ENCODE data around the gene KLF9.

DNA sequence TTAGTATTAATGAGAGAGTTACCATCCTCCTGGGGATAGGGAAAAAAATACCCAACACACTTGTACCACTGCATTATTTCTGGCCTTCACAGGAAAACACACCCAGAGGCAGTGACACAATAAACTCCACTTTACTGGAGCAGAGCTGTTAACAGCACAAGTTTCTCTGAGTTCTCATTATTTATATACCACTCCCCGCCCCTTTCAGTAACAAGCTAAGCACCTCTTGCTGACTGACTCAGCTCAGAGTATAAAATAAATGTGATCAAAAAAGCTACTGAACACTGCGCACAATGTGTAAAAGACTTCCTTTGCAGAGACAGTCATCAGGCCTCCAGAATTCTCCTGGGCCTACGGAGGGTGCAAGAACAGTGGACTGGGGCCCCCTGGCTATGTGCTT, 21.6 kb downstream of the KLF9 start:
- TF ChIP-seq, protein P1, sequence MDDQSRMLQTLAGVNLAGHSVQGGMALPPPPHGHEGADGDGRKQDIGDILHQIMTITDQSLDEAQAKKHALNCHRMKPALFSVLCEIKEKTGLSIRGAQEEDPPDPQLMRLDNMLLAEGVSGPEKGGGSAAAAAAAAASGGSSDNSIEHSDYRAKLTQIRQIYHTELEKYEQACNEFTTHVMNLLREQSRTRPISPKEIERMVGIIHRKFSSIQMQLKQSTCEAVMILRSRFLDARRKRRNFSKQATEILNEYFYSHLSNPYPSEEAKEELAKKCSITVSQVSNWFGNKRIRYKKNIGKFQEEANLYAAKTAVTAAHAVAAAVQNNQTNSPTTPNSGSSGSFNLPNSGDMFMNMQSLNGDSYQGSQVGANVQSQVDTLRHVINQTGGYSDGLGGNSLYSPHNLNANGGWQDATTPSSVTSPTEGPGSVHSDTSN (CRISPR knock-in tag; IDR thresholded peaks at IDR 0.05), result no peak
- TF ChIP-seq, protein P2, sequence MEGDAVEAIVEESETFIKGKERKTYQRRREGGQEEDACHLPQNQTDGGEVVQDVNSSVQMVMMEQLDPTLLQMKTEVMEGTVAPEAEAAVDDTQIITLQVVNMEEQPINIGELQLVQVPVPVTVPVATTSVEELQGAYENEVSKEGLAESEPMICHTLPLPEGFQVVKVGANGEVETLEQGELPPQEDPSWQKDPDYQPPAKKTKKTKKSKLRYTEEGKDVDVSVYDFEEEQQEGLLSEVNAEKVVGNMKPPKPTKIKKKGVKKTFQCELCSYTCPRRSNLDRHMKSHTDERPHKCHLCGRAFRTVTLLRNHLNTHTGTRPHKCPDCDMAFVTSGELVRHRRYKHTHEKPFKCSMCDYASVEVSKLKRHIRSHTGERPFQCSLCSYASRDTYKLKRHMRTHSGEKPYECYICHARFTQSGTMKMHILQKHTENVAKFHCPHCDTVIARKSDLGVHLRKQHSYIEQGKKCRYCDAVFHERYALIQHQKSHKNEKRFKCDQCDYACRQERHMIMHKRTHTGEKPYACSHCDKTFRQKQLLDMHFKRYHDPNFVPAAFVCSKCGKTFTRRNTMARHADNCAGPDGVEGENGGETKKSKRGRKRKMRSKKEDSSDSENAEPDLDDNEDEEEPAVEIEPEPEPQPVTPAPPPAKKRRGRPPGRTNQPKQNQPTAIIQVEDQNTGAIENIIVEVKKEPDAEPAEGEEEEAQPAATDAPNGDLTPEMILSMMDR (tag by site-specific recombination; IDR thresholded peaks at IDR 0.05), result no peak
- TF ChIP-seq WT1 (tag by site-specific recombination; IDR thresholded peaks at IDR 0.05) (no peak), ZNF350 (tag by site-specific recombination; IDR thresholded peaks at IDR 0.05) (no peak)

All from HEK293 (cell line).